Activated naive CD4-positive, alpha-beta T cell treated with anti-CD3 and anti-CD28 coated beads, Interleukin-2, amount 50 U/mL, for 16 hours (primary cell): ENCODE data around the gene SPOCK1.

ENCODE experiments used
- DNase-seq: peaks from one replicate; pipeline ENCODE4 v3.0.0-alpha.2; 2020

Gene SPOCK1

DNA sequence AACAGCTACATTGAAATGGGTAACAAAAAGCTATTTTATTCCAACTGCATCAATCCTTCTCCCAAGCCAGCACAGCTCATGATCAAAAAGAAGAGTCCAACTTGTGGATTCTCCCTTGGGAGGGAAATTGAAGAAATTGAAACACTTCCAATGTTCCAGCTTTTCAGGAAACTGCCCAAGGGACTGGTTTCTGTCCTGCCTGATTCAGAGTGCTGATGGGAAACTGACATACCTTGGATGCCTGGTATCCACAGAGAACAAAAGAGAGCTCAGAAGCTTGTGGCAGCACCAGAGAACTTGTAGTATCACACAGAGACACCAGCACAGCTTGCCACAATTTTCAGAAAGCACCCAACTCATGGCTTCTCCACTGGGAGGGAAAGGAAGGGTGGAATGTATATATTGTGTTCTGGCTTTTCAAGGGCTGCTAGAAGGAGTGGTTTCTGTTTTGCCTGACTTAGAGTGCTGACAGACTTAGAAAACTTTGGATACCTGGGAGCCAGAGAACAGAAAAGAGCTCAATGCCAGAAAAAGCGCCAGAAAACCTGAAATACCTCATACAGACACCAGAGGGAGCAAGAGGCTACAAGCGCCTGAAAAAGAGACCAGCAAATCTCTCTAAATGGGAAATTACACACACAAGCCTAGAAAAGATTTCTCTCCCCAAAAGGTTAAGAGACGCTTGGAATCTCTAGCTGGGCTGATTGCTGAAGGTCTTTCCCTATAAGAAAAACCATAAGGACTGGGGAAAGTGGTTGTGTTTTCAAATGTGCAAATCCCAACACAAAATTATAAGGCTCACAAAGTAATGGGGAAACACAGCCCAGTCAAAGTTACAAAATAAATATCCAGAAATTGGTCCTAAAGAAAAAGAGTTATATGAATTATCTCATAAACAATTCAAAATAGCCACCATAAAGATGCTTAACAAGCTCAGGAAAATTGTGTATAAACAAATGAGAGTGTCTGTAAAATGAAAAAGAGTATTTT, 178.8 kb downstream of the SPOCK1 start:
- DNase-seq = no peak

DNA sequence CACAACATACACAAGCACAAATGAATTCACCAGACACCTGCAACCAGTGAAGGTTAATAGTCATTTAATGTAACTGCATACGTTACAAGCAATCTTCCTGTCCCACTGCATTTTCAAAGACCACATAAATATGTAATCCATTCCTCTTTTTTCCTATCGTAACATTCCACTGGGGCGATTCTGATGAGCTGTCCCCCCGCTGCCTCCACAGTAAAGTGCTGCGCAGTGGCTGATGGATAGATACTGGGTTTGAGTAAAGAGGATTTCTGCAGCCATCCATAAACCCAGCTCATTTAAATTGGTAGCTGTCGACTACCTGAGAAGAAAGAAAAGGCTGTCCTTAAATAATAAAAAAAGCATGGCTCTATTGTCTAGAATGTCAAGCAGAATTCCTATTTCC, 181.1 kb downstream of the SPOCK1 start:
- no peak for DNase-seq

DNA sequence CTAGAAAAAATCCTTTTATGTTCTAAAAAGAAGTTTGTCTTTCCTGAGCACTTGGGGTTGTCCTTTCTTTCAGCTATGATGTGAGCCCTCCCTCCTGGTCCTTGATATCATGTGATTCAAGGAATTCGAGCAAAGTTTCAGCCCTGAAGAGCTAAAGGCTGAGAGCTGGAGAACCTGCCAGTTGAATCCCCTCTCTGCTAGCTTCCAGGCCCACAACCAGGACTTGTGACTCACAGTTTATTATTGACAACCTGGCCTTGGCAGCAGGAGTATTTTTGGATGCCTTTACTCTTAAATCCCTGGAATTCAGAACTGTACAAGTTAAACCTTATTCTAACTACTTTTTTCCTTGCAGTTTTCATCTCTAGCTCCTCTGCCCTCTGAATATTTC, 182.8 kb downstream of the SPOCK1 start:
- DNase-seq = no peak

DNA sequence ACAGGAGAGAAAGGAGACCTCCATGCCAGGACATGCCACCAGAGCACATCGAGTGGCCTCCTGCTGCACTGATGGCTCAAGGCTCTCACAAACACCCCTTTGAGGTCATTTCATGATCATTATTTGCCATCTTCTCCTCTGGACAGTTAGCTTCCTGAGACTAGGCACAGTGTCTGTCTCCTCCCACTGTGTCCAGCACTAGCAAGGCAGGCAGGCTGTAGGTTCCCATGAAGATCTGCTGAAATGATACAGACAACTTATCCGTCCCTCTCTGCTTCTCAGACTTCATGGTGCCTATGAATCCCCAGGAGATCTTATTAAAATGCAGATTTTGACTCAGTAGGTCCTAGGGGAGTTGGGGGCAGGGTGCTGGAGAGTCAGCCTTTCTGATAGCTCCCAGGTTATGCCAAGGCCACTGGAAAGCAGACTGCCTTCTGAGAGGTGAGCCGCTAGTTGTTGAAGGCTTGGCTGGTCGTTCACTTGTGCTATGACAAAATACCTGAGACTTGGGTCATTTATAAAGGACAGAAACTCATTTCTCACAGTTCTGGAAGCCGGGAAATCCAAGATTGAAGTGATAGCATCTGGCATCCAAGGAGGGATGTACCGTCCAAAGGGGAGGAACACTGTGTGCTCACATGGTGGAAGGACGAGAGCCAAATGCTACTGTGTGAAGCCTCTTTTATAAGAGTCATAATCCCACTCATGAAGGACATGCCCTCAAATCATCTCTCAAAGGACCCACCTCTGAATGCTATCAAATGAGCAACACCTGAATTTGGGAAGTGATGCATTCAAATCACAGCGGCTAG, 183.4 kb downstream of the SPOCK1 start:
- no peak for DNase-seq

DNA sequence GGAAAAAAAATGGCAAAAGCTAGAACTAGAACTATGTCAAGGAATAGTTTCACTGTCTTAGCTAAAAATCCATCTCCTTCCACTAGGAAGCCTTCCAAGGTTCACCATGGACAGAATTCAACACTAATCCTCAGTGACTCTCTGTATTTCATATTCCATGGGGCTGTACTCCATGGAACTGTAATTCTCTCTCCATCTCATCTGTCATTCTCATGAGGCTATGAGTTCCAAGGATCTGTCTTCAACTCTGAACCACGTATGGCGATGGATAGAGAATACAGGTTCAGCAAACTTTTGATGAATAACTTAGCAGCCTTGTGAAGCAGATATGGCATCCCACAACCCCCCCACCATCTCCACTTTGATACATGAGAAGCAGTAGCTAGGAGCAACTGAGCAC, 184.0 kb downstream of the SPOCK1 start:
- DNase-seq = no peak

DNA sequence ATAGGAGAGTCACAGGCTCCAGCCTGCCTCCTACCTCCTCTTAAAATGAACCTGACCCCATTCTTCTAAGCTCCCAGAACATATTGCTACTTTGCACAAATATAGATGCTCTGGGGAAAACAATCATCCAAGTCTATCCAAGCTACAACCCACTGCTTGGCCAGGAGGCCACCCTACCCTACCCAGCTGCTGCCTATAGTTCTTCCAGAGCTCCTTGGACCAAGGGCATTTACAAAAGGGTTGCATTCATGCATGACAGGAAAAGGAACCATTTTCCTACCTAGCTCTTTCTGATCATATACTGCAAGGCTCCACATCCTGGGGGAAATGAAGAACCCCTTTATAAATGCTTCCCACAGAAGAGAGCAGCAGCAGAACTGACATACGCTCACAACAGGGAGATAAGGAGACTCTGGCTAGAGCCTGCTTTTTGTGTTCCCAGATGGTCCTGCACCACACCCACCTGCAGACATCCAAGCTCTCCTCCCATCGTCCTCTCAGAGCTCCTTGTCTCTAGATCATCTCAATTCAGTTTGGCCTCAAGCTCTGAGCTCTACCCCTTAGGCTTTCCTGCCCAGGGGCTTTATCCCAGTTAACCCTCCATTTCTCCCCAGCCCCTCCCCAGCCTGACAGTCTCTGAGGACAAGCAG, 185.5 kb downstream of the SPOCK1 start:
- DNase-seq = no peak

DNA sequence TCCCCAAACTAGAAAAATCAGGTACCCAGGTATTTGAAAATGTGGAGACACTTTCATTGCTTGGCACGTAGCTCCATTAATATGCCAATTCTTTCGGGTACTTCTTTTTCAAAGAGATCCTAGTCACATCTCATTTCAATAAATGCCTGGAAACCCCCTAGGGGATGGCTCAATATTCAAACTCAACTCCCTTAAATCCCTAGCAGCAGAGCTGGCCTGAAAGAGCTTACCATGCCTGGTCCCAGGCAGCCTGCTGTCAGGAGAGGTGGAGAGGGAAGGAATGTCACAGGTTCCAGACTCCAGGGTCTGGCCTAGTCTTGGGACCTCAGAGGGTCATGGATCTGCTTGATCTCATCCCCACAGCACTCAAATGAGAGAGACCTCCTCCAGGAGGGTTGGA, 187.1 kb downstream of the SPOCK1 start:
- no peak for DNase-seq

DNA sequence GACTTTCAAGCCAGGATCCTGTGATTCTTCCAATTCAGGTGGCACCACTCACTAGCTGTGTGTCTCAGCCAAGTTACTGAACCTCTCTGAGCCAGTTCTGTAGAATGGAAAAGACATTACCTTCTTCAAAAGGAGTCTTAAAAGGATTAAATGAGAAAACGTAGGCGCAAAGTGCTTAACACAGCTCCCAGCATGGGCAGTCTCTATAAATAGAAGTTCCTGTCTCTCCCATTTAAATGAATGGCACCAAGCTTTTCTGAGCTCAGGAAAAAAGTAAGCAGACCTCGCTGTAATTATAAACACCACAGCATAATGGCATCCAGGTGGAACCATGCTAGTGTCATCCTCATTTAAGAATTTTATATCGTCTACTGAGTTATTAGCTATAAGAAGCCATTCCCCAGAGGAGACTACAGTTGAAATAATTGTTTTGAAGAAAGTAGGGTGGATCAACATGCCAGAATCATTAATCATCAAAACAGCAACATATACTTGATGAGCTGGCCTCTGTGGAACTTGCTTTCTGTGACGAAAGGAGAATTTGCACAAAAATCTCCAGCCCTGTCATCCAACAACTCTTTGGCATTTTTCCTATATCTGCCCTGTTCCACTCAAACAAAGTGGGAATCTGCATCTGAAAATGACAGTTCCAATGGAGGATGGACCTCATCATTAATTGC, 188.9 kb downstream of the SPOCK1 start:
- DNase-seq = no peak

DNA sequence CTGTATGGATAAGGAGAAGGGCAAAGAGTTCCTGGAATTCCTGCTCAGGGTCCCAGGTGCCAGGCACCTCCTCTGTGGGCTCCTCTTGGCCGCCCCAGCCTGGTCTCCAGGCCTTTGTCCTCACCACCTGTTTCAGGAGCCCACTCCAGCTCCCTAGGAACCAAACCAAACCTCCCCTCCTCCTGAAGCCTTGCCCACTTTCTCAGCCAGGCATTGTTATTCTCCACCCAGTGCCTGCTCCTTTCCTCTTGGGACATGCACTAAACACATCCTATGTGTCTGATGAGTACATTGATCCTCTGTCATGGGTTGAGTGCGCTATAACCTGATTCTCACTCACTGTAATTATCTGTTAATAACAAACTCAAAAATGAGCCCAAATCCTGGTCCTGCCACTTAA, 189.8 kb downstream of the SPOCK1 start:
- no peak for DNase-seq

DNA sequence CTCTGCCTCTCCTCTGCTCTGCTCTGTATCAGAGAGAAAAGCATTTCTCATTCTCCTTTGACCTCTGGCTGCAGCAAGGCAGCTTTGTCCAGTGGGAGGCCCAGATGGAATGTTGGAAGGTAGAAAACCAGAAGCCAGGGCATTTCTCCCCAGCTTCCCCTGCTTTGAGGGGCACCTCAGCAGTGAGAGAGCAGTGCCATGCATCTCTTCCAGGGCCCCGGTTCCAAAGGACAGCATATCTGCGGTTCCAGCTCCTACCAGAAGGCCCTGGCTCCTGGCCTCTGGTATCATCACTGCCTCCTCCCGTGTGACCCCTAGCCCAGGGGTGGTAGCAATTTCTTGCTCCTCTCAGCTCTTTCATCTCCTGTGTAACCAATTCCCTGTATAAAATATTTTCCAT, 190.8 kb downstream of the SPOCK1 start:
- no peak for DNase-seq

DNA sequence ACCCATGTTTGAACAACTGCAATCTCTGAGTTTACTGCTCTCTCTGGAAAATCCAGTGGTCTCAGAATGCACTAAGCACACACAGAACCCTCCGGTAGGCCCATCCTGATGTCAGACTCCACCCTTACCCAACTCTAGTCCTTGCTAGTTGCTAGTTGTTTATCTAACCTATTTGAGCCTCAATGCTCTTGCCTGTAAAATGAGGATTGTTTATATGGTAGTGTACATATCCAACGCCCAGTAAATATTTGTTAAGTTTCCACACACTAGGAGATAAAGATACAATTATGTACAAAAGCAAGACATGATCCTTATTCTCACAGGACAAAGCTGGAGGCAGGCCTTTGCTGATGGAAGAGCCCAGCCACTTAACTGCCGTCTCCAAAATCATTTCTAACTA, 192.2 kb downstream of the SPOCK1 start:
- no peak for DNase-seq

DNA sequence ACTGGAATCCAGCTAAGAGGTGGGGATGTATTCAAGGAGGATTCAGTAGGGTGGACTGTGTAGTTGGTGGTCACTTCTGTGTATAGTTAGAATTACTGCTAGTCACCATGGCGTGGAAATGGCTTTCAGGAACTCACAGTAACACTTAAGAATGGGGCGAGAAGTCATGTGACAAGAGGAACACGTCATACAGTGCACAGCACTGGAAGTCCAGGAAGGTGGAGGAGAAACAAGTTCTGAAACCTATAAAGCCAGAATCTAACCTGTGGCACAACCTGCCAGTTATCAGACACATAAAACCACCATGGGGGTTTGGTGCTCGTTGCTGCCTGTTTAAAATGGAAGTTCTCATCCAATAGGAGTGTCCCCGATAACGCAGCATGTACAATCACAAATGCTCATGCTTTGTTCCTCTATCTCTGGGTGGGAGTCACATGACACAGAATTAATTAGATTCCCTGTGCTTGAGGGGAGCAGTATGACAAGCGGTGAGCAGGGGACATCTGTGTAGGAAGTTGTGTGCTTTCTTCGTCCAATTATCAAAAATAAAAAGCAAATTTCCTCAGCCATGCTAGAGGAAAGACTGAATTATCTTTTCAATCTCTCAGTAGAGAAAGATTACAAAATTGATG, 193.0 kb downstream of the SPOCK1 start:
- DNase-seq = no peak

DNA sequence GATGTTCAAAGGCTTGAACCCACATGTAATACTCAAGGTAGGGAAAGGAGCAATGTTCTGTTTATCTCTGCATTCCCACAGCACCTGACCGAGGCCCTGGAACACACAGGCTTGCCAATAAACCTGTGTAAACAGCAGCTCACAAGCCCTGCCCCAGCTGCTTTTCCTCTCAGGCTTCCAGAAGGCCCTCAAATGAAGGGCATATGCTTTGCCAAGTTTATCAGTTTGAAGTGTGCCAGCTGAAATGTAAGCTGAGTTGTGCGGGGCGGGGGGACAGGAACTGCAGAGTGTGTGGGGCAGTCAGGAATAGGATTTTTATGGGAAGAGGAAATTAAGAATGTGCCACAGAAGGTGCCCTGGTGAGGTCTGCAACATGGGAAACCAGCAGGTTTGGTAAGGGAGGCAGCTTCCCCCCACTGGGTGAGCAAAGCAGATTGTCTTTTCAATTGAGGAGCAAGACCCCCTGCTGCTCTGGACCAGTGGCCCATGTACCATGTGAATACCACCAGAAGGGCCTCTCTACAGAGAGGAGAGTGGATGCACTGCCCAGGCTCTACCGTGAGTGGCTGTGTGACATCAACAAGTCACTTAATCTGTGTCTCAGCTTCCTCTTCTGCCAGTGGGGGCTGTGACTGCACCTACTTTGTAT, 194.8 kb downstream of the SPOCK1 start:
- no peak for DNase-seq

DNA sequence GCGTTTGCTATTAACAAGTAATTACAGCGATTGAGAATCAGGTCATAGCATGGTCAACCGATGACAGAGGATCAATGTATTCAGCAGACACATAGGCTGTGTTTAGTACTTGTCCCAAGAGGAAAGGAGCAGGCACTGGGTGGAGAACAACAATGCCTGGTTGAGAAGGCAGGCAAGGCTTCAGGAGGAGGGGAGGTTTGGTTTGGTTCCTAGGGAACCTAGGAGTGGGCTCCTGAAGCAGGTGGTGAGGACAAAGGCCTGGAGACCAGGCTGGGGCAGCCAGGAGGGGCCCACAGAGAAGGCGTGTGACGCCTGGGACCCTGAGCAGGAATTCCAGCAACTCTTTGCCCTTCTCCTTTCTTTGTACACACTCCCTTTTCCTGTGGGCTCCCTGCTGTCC, 195.6 kb downstream of the SPOCK1 start:
- no peak for DNase-seq

DNA sequence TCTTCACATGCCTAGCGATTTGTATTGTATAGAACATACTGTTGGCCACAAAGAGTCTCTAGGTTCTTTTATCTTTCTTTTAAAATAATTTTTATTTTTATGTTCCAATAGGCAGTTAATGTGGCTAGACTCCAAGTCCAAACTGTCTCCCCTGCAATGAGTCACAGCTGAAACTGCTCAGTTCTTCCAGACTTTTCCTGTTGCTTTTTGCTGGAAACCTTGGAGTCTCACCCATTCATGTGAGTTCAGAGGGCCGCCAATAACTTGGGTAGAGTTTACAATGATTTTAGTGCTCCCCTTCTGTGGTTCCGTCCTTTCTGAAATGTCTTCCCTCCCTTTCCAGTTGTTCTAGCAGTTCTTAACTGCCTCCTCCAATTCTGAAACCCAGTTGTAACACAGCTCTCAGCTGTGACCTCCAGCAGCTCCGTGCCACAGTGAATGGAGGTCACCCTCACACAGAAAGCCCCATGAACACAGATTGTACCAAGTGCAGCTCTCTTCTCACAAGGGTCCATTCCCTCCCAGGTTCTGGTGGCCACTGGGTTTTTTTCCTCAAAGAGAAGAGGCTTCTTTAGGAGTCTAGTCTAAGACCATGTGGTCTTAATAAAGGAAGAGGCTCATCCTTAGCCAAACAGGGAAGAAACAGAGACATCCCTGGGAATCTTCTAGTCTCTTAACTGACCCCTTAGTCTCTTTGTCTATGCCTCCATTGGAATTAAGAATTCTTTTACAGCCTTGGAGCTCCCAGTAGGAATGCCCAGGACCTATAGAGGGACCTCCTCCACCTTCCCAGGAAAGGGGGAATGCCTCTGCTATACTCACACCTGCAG, 198.5 kb downstream of the SPOCK1 start:
- no peak for DNase-seq

DNA sequence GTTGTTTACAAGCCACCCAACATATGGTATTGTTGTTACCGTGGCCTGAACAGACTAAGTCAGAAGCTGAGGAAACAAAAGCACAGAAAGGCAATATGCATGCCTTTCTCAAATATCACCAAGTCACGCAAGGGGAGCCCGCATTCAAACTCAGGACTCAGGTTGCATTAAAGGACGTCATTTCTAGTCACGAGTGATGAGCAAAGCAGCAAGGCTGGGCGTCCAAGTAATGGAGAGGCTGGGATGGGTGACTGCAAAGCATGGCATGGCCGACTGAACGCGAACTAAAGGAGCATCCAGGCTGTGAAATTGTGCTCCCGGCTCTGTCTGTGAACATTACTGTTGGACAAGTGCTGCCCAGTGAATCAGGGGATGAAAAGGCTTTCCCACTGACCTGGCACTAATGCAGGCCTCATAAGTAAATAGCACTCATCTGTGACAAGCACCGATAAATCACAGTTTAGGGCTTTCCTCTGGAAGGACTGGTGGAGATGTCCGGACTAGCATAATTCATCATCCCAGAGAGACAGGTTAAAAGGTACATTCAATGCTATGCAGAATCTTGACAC, 202.8 kb downstream of the SPOCK1 start:
- DNase-seq = no peak

DNA sequence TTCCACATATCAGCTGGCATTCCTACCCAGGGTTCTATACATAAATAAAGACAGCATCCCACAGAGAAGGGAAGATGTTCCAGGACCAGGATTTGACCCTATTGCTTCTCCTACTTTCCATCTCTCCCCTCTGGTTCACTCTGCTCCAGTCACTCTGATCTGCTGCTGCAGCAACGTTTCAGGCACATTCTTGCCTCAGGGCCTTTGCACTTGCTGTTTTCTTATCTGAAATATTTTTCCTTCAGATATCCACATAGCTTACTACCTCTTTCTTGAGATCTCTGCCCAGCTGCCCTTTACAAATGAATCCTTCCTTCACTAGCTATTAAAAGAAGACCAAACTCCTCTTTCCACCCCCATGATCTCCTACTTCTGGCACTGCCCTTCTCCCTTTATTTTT, 204.5 kb downstream of the SPOCK1 start:
- DNase-seq = no peak

DNA sequence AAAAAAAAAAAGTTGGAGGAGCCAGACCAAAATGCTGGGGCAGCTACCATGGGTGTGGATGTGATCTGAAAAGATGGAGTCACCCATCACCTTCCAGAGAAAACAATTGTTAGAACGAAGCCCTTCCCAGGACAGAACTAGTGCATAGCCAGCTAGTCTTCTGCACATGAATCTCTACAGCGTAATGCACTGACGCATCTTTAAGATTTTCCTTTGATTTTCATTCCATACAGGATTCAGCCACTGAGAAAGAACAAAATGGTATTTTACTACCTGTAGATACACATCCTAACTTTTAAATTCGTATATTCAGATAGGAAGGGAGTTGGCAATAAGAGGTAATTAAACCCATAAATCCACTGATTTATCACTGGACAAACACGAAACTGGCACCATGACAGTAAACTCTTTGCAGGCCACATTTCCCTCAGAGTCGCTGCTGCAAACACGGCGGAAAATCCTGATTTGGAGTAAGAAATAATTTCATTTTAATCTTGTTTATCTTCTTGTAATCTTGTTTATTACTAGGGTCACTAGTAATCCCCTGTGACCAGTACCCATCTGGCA, 206.6 kb downstream of the SPOCK1 start:
- DNase-seq = no peak

DNA sequence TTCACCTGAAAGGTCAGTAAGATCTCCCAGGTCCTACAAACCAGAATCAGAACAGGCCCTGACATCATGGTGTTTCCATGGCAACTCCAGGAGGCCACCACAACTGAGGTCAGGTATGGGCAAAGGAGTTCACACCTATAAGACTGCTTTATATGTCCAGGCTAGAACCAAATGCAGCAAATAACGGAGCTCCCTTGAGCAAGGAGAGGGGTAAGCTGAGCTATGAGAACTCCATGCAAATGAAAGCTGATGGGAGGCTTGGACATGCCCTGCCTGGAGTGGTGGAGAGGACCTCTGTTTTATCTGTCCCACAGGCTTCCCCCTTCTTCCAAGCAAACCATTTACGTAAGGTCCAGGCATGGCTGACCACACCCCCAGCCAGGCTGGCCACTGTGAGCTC, 207.7 kb downstream of the SPOCK1 start:
- DNase-seq = no peak

DNA sequence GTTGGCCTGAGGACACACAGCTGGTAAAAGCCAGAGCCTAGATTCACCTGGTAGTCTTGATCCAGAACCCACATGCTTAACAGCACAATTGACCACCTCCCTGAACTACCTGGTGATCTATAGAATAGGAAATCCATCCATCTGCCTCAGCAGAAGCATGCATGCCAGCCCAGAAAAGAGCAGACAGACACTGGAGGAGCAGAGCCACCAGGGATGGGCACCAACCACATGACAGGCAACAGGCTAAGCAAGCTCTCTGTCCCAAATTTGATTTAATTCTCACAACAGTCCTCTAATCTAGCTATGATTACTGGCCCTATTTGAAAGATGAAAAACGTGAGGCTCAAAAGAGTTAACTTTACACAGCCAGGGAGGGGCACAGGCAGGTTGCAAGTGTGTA, 208.1 kb downstream of the SPOCK1 start:
- DNase-seq = no peak
